ENCODE data around the gene UMAD1.
"Not testable (repeated sequence)": the region's sequence is repeated elsewhere in the genome, so short reads cannot be mapped to it uniquely, and the experiment has no call there.

UMAD1 gene

GRCh38 chr7:7820939-7821338 lies 180.4 kb downstream of the UMAD1 start:
- DNase-seq (ENCODE audit: extremely low read depth in 1 of 2, low read depth in 1 of 2), result no peak

GRCh38 chr7:7821517-7821916 lies 181.0 kb downstream of the UMAD1 start:
- no peak for DNase-seq (ENCODE audit: extremely low read depth in 1 of 2, low read depth in 1 of 2)

- DNase-seq (ENCODE audit: extremely low read depth in 1 of 2, low read depth in 1 of 2), result not testable (repeated sequence)
Measured at GRCh38 chr7:7825294-7825693, 184.7 kb downstream of the UMAD1 start.

- no peak for DNase-seq (ENCODE audit: extremely low read depth in 1 of 2, low read depth in 1 of 2)
Measured at GRCh38 chr7:7829667-7830066, 189.1 kb downstream of the UMAD1 start.

GRCh38 chr7:7830122-7830878 lies 189.7 kb downstream of the UMAD1 start:
- DNase-seq (ENCODE audit: extremely low read depth in 1 of 2, low read depth in 1 of 2), result no peak

GRCh38 chr7:7832518-7832917 lies 192.0 kb downstream of the UMAD1 start:
- DNase-seq (ENCODE audit: extremely low read depth in 1 of 2, low read depth in 1 of 2), result no peak

GRCh38 chr7:7834761-7835160 lies 194.2 kb downstream of the UMAD1 start:
- no peak for DNase-seq (ENCODE audit: extremely low read depth in 1 of 2, low read depth in 1 of 2)

GRCh38 chr7:7841027-7841426 lies 200.5 kb downstream of the UMAD1 start:
- DNase-seq (ENCODE audit: extremely low read depth in 1 of 2, low read depth in 1 of 2), result no peak

- no peak for DNase-seq (ENCODE audit: extremely low read depth in 1 of 2, low read depth in 1 of 2)
Measured at GRCh38 chr7:7843240-7843639, 202.7 kb downstream of the UMAD1 start.

- DNase-seq (ENCODE audit: extremely low read depth in 1 of 2, low read depth in 1 of 2), result no peak
Measured at GRCh38 chr7:7843972-7844371, 203.4 kb downstream of the UMAD1 start.

GRCh38 chr7:7848246-7848645 lies 207.7 kb downstream of the UMAD1 start:
- DNase-seq (ENCODE audit: extremely low read depth in 1 of 2, low read depth in 1 of 2), result no peak

GRCh38 chr7:7848892-7849291 lies 208.3 kb downstream of the UMAD1 start:
- no peak for DNase-seq (ENCODE audit: extremely low read depth in 1 of 2, low read depth in 1 of 2)

GRCh38 chr7:7850150-7850549 lies 209.6 kb downstream of the UMAD1 start:
- DNase-seq (ENCODE audit: extremely low read depth in 1 of 2, low read depth in 1 of 2), result no peak

GRCh38 chr7:7851381-7851780 lies 210.8 kb downstream of the UMAD1 start:
- DNase-seq (ENCODE audit: extremely low read depth in 1 of 2, low read depth in 1 of 2), result no peak

GRCh38 chr7:7851991-7852390 lies 211.4 kb downstream of the UMAD1 start:
- no peak for DNase-seq (ENCODE audit: extremely low read depth in 1 of 2, low read depth in 1 of 2)

GRCh38 chr7:7857143-7857583 lies 216.6 kb downstream of the UMAD1 start:
- DNase-seq (ENCODE audit: extremely low read depth in 1 of 2, low read depth in 1 of 2), result no peak

GRCh38 chr7:7858559-7858958 lies 218.0 kb downstream of the UMAD1 start:
- no peak for DNase-seq (ENCODE audit: extremely low read depth in 1 of 2, low read depth in 1 of 2)

- no peak for DNase-seq (ENCODE audit: extremely low read depth in 1 of 2, low read depth in 1 of 2)
Measured at GRCh38 chr7:7859411-7859810, 218.9 kb downstream of the UMAD1 start.

GRCh38 chr7:7861211-7861633 lies 220.7 kb downstream of the UMAD1 start:
- DNase-seq (ENCODE audit: extremely low read depth in 1 of 2, low read depth in 1 of 2), result no peak

GRCh38 chr7:7862393-7862792 lies 221.8 kb downstream of the UMAD1 start:
- DNase-seq (ENCODE audit: extremely low read depth in 1 of 2, low read depth in 1 of 2), result no peak

- no peak for DNase-seq (ENCODE audit: extremely low read depth in 1 of 2, low read depth in 1 of 2)
Measured at GRCh38 chr7:7867846-7868571, 227.5 kb downstream of the UMAD1 start.

GRCh38 chr7:7868572-7868899 lies 228.0 kb downstream of the UMAD1 start:
- no peak for DNase-seq (ENCODE audit: extremely low read depth in 1 of 2, low read depth in 1 of 2)

All from activated CD8-positive, alpha-beta memory T cell treated with anti-CD3 and anti-CD28 coated beads for 1 hour (primary cell).